ENCODE data around the gene RAMP2. TPM values are rescaled to one million over a fixed set of nuclear protein-coding genes. Genes with fewer than 3 reads are reported as not detected.

RAMP2 gene
- total and polyA plus RNA-seq, 8 donors: 2.4 to 26.5 (median 7.2) TPM

DNA sequence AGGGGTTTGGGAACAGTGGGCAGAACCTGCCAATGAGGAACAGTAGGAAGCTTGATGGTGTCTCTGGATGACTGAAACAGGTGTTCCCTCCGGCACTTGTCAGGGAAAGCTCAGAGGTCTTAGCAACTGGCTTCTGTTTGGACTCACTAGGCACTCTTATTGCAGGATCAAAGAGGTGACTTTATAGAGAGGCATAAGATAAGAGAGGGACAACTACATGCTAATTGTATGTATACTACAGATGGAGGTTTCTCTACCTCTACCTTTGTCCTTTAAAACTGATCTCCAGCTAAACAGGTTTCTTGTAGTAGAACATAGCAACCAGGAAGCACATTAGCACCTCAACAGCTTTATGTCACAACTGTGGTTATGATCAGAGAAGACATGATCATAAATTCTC is 45.2 kb downstream of the RAMP2 start:
- intact Hi-C loops (cut with DNase I): no loop called here
- no peaks in the 10 kb centered on the region for H3K9me3 ChIP-seq

GRCh38 chr17:42809250-42809649 is 48.2 kb downstream of the RAMP2 start:
- H3K4me1 ChIP-seq: peaks cover 10 to 17% (median 16%) of the 10 kb centered on the region in 3 donors
- no peaks in the 10 kb centered on the region for H3K9me3 ChIP-seq
- intact Hi-C loops (cut with DNase I): no loop called here
- H3K27me3 ChIP-seq: no peaks in the 10 kb centered on the region
- peaks cover 0 to 31% (median 0%) of the 10 kb centered on the region in 3 donors for H3K36me3 ChIP-seq
- DNase-seq (peak in 1 of 6 donors; percentile 43), FAIRE-seq (no peak), ATAC-seq (peak; percentile 7 to 31 (median 20))
- no peak overlapping the region for H3K4me3 ChIP-seq
- TF ChIP-seq, protein P1, sequence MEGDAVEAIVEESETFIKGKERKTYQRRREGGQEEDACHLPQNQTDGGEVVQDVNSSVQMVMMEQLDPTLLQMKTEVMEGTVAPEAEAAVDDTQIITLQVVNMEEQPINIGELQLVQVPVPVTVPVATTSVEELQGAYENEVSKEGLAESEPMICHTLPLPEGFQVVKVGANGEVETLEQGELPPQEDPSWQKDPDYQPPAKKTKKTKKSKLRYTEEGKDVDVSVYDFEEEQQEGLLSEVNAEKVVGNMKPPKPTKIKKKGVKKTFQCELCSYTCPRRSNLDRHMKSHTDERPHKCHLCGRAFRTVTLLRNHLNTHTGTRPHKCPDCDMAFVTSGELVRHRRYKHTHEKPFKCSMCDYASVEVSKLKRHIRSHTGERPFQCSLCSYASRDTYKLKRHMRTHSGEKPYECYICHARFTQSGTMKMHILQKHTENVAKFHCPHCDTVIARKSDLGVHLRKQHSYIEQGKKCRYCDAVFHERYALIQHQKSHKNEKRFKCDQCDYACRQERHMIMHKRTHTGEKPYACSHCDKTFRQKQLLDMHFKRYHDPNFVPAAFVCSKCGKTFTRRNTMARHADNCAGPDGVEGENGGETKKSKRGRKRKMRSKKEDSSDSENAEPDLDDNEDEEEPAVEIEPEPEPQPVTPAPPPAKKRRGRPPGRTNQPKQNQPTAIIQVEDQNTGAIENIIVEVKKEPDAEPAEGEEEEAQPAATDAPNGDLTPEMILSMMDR (IDR thresholded peaks at IDR 0.05): no peak
- peak overlapping the region in 1 of 4 donors; percentile 38 for H3K27ac ChIP-seq
- WGBS, 2 donors: 6 to 12% methylated on average over 3 of the region's 3 CpGs

More for the DNA sequence above, 45.2 kb downstream of the RAMP2 start:
- Histone ChIP-seq H3K4me1 (peaks cover 23 to 28% (median 28%) of the 10 kb centered on the region in 3 donors), H3K4me3 (no peak overlapping the region), H3K27me3 (no peaks in the 10 kb centered on the region), H3K27ac (peak overlapping the region in 3 of 4 donors; percentile 79 to 92 (median 91)), H3K36me3 (peaks cover 0 to 7% (median 0%) of the 10 kb centered on the region in 3 donors)
- ATAC-seq (no peak), FAIRE-seq (no peak), DNase-seq (no peak)
- WGBS, 2 donors: 42 to 52% methylated on average over 1 of the region's 1 CpG
- TF ChIP-seq, protein P1 (IDR thresholded peaks at IDR 0.05): no peak

Other genes starting within 250 kb of the RAMP2 start
- 10 to 100 TPM; 17.6 to 33.8 (median 25.6) TPM for gene NAGLU, start 225.0 kb upstream of the RAMP2 start, total RNA-seq
- gene NAGLU, start 225.0 kb upstream of the RAMP2 start, polyA plus RNA-seq: 10 to 100 TPM; 51.6 to 52.6 TPM
- 1 to 10 TPM in 2 of 6 donors, under 1 TPM in 4; 0.32 to 1.3 (median 0.74) TPM for gene HSD17B1, start 208.3 kb upstream of the RAMP2 start, total RNA-seq
- gene HSD17B1, start 208.3 kb upstream of the RAMP2 start, polyA plus RNA-seq: 1 to 10 TPM; 3.5 TPM
- gene COASY, start 199.1 kb upstream of the RAMP2 start, total RNA-seq: 10 to 100 TPM; 32.3 to 63.5 (median 52.3) TPM
- gene COASY, start 199.1 kb upstream of the RAMP2 start, polyA plus RNA-seq: 100 to 1,000 TPM; 135 to 152 TPM
- 10 to 100 TPM; 18.6 to 26.7 (median 22.9) TPM for gene MLX, start 194.1 kb upstream of the RAMP2 start, total RNA-seq
- gene MLX, start 194.1 kb upstream of the RAMP2 start, polyA plus RNA-seq: 10 to 100 TPM; 31.9 to 44.5 TPM
- gene PSMC3IP, start 183.5 kb upstream of the RAMP2 start, total RNA-seq: 1 to 10 TPM; 1.0 to 2.7 (median 2.0) TPM
- 1 to 10 TPM; 3.9 to 7.0 TPM for gene PSMC3IP, start 183.5 kb upstream of the RAMP2 start, polyA plus RNA-seq
- gene RETREG3, start 151.9 kb upstream of the RAMP2 start, total RNA-seq: 10 to 100 TPM; 39.3 to 78.0 (median 47.0) TPM
- 10 to 100 TPM; 28.8 to 35.5 TPM for gene RETREG3, start 151.9 kb upstream of the RAMP2 start, polyA plus RNA-seq
- 10 to 100 TPM; 10.5 to 79.9 (median 22.2) TPM for gene TUBG1, start 151.5 kb upstream of the RAMP2 start, total RNA-seq
- 10 to 100 TPM; 23.5 to 29.1 TPM for gene TUBG1, start 151.5 kb upstream of the RAMP2 start, polyA plus RNA-seq
- 10 to 100 TPM; 10.9 to 43.4 (median 19.8) TPM for gene TUBG2, start 101.9 kb upstream of the RAMP2 start, total RNA-seq
- 10 to 100 TPM; 48.2 to 90.5 TPM for gene TUBG2, start 101.9 kb upstream of the RAMP2 start, polyA plus RNA-seq
- gene PLEKHH3, start 84.2 kb upstream of the RAMP2 start, total RNA-seq: 10 to 100 TPM; 24.7 to 90.6 (median 33.3) TPM
- gene PLEKHH3, start 84.2 kb upstream of the RAMP2 start, polyA plus RNA-seq: 100 to 1,000 TPM; 148 to 215 TPM
- gene CCR10, start 79.4 kb upstream of the RAMP2 start, total RNA-seq: 1 to 10 TPM in 1 of 6 donors, under 1 TPM in 5; 0.09 to 1.0 (median 0.49) TPM
- 1 to 10 TPM in 1 of 2 donors, under 1 TPM in 1; 0.91 to 1.1 TPM for gene CCR10, start 79.4 kb upstream of the RAMP2 start, polyA plus RNA-seq
- gene CNTNAP1, start 78.7 kb upstream of the RAMP2 start, total RNA-seq: 10 to 100 TPM in 1 of 6 donors, 1 to 10 TPM in 5; 3.1 to 10.4 (median 5.4) TPM
- 10 to 100 TPM in 1 of 2 donors, 1 to 10 TPM in 1; 8.1 to 20.0 TPM for gene CNTNAP1, start 78.7 kb upstream of the RAMP2 start, polyA plus RNA-seq
- gene EZH1, start 16.2 kb upstream of the RAMP2 start, total RNA-seq: 10 to 100 TPM in 5 of 6 donors, 1 to 10 TPM in 1; 8.8 to 25.4 (median 14.6) TPM
- gene EZH1, start 16.2 kb upstream of the RAMP2 start, polyA plus RNA-seq: 10 to 100 TPM; 16.3 to 23.3 TPM
- 10 to 100 TPM; 18.1 to 30.7 (median 26.0) TPM for gene VPS25, start 12.2 kb downstream of the RAMP2 start, total RNA-seq
- 10 to 100 TPM; 24.6 to 46.9 TPM for gene VPS25, start 12.2 kb downstream of the RAMP2 start, polyA plus RNA-seq
- under 1 TPM; 0.19 to 0.87 (median 0.51) TPM for gene WNK4, start 19.4 kb downstream of the RAMP2 start, total RNA-seq
- gene WNK4, start 19.4 kb downstream of the RAMP2 start, polyA plus RNA-seq: 1 to 10 TPM; 1.1 to 4.7 TPM
- gene COA3, start 37.5 kb downstream of the RAMP2 start, total RNA-seq: 10 to 100 TPM; 48.1 to 73.6 (median 64.7) TPM
- 100 to 1,000 TPM; 107 to 130 TPM for gene COA3, start 37.5 kb downstream of the RAMP2 start, polyA plus RNA-seq
- under 1 TPM; 0.13 to 0.78 (median 0.55) TPM for gene CNTD1, start 37.6 kb downstream of the RAMP2 start, total RNA-seq
- gene CNTD1, start 37.6 kb downstream of the RAMP2 start, polyA plus RNA-seq: under 1 TPM; 0.19 to 0.47 TPM
- gene BECN1, start 63.1 kb downstream of the RAMP2 start, total RNA-seq: 10 to 100 TPM; 35.2 to 49.7 (median 44.6) TPM
- 10 to 100 TPM; 20.1 to 38.9 TPM for gene BECN1, start 63.1 kb downstream of the RAMP2 start, polyA plus RNA-seq
- 10 to 100 TPM; 25.8 to 51.6 (median 45.0) TPM for gene PSME3, start 72.2 kb downstream of the RAMP2 start, total RNA-seq
- gene PSME3, start 72.2 kb downstream of the RAMP2 start, polyA plus RNA-seq: 10 to 100 TPM; 17.8 to 27.7 TPM
- 1 to 10 TPM in 1 of 6 donors, under 1 TPM in 5; 0.37 to 1.7 (median 0.56) TPM for gene AOC2, start 83.4 kb downstream of the RAMP2 start, total RNA-seq
- gene AOC2, start 83.4 kb downstream of the RAMP2 start, polyA plus RNA-seq: under 1 TPM; 0.77 to 0.87 TPM
- 1 to 10 TPM; 1.9 to 9.5 (median 5.8) TPM for gene AOC3, start 90.0 kb downstream of the RAMP2 start, total RNA-seq
- gene AOC3, start 90.0 kb downstream of the RAMP2 start, polyA plus RNA-seq: 10 to 100 TPM in 1 of 2 donors, 1 to 10 TPM in 1; 6.2 to 11.3 TPM
- under 1 TPM in 4 of 6 donors, not detected in 2; 0.17 to 0.72 (median 0.23) TPM for gene G6PC1, start 139.6 kb downstream of the RAMP2 start, total RNA-seq
- gene G6PC1, start 139.6 kb downstream of the RAMP2 start, polyA plus RNA-seq: under 1 TPM; 0.08 to 0.42 TPM
- 10 to 100 TPM; 20.4 to 31.5 (median 25.1) TPM for gene AARSD1, start 203.2 kb downstream of the RAMP2 start, total RNA-seq
- 10 to 100 TPM; 75.3 to 89.1 TPM for gene AARSD1, start 203.2 kb downstream of the RAMP2 start, polyA plus RNA-seq
- under 1 TPM; 0.12 to 0.41 (median 0.23) TPM for gene PTGES3L, start 218.9 kb downstream of the RAMP2 start, total RNA-seq
- gene PTGES3L, start 218.9 kb downstream of the RAMP2 start, polyA plus RNA-seq: 1 to 10 TPM in 1 of 2 donors, under 1 TPM in 1; 0.53 to 1.0 TPM
- 10 to 100 TPM in 1 of 6 donors, 1 to 10 TPM in 5; 6.3 to 12.1 (median 7.9) TPM for gene RUNDC1, start 219.3 kb downstream of the RAMP2 start, total RNA-seq
- 1 to 10 TPM; 9.1 to 9.6 TPM for gene RUNDC1, start 219.3 kb downstream of the RAMP2 start, polyA plus RNA-seq
- 100 to 1,000 TPM; 284 to 613 (median 489) TPM for gene RPL27, start 237.2 kb downstream of the RAMP2 start, total RNA-seq
- 1,000 to 10,000 TPM; 1,179 to 1,185 TPM for gene RPL27, start 237.2 kb downstream of the RAMP2 start, polyA plus RNA-seq
- 10 to 100 TPM in 2 of 6 donors, 1 to 10 TPM in 4; 6.0 to 19.9 (median 7.7) TPM for gene IFI35, start 245.6 kb downstream of the RAMP2 start, total RNA-seq
- gene IFI35, start 245.6 kb downstream of the RAMP2 start, polyA plus RNA-seq: 10 to 100 TPM; 20.2 to 23.9 TPM